Measurements from ENCODE around the gene TENM3. TPM values are rescaled to one million over a fixed set of nuclear protein-coding genes. Genes with fewer than 3 reads are reported as not detected.

Gene TENM3
- total and polyA plus RNA-seq, 10 of the 15 experiments (the other 5 are each of a cell fraction or from before 2014, with no cell fraction given), result 0.01 to 1.7 (median 0.08) TPM; not detected in 2

DNA sequence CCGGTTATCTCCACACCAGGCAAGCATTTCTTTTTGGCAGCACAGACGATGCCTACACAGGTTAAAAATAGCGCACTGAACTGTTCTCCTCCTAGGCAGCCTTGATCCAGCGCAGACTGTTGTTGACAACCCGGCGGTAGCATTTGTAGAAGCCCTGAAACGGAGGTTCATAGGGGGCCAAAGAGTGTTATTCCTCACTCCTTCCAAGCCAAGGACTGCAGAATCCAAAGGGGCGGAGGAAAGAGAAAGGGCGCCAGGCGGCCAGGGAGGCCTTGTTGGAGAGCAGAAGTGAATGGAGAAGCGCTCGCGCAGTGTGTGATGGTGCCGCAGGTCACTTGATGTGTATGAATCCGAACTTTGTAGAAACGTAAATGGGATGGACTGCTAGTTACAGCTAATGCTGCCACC lies 82.7 kb downstream of the TENM3 start:
- FAIRE-seq, result no peak
- Histone ChIP-seq H3K79me2 (ENCODE audit: control insufficient read depth, insufficient read depth, low read length) (no peaks in the 10 kb centered on the region), H3K4me3 (no peak overlapping the region), H3K36me3 (ENCODE audit: control insufficient read depth in 2 of 2, insufficient read depth in 2 of 2, low read length in 1 of 2) (no peaks in the 10 kb centered on the region), H3K27ac (ENCODE audit: control insufficient read depth, insufficient read depth) (no peak overlapping the region), H3K4me2 (ENCODE audit: control insufficient read depth, insufficient read depth) (no peak overlapping the region), H3K9ac (ENCODE audit: control insufficient read depth, insufficient read depth, low read length) (no peak overlapping the region), H3K4me1 (ENCODE audit: control insufficient read depth, insufficient read depth, low read length) (no peaks in the 10 kb centered on the region), H3K9me3 (replicated peaks; ENCODE audit: control insufficient read depth, insufficient read depth, low read length) (no peaks in the 10 kb centered on the region), H3K27me3 (replicated peaks in 1 of 2; ENCODE audit: control insufficient read depth in 2 of 2, insufficient read depth in 2 of 2, low read length in 1 of 2) (no peaks in the 10 kb centered on the region; a peak in 1 of 4 replicates), H2AFZ (ENCODE audit: control insufficient read depth, low read depth, low read length) (no peak overlapping the region), H4K20me1 (ENCODE audit: control insufficient read depth, insufficient read depth) (no peaks in the 10 kb centered on the region)
- in situ Hi-C loops (cut with MboI) (no loop called here), intact Hi-C loops (cut with micrococcal nuclease; ENCODE audit: unreplicated experiment) (no loop called here)
- ATAC-seq, result no peak
- DNase-seq (ENCODE audit: low read depth, low spot score), result no peak
- BruUV-seq (replicated peaks), result no TSS peak
- 33% methylated on average over 11 of the region's 16 CpGs for WGBS (ENCODE audit: insufficient coverage, insufficient replicate concordance, low lambda C conversion rate, missing lambda C conversion rate)
- no peak for TF ChIP-seq RUNX3 (IDR thresholded peaks at IDR 0.05; ENCODE audit: low read length)
- no peak for TF ChIP-seq ZNF24 (IDR thresholded peaks at IDR 0.05)
- TF ChIP-seq TCF7 (IDR thresholded peaks at IDR 0.05; ENCODE audit: borderline replicate concordance), result no peak
- TF ChIP-seq ZBTB40 (IDR thresholded peaks at IDR 0.05; ENCODE audit: borderline replicate concordance), result no peak
- no peak for TF ChIP-seq NFYA (IDR thresholded peaks at IDR 0.05; ENCODE audit: borderline replicate concordance, low read depth, low read length)
- TF ChIP-seq, protein P1, sequence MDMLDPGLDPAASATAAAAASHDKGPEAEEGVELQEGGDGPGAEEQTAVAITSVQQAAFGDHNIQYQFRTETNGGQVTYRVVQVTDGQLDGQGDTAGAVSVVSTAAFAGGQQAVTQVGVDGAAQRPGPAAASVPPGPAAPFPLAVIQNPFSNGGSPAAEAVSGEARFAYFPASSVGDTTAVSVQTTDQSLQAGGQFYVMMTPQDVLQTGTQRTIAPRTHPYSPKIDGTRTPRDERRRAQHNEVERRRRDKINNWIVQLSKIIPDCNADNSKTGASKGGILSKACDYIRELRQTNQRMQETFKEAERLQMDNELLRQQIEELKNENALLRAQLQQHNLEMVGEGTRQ (IDR thresholded peaks at IDR 0.05; ENCODE audit: borderline replicate concordance, low read depth, low read length), result no peak
- no peak for TF ChIP-seq ZNF217 (IDR thresholded peaks at IDR 0.05)
- no peak for TF ChIP-seq JUNB (IDR thresholded peaks at IDR 0.05)
- TF ChIP-seq RELA (IDR thresholded peaks at IDR 0.05; ENCODE audit: borderline replicate concordance, partially characterized antibody), result no peak
- TF ChIP-seq KDM1A (IDR thresholded peaks at IDR 0.05; ENCODE audit: borderline replicate concordance), result no peak
- no peak for TF ChIP-seq BMI1 (IDR thresholded peaks at IDR 0.05; ENCODE audit: borderline replicate concordance)
- no peak for TF ChIP-seq ZNF622 (IDR thresholded peaks at IDR 0.05)
- no peak for TF ChIP-seq RCOR1 (conservative IDR thresholded peaks at IDR 0.05; ENCODE audit: low read depth, low read length)
- no peak for TF ChIP-seq PML (IDR thresholded peaks at IDR 0.05; ENCODE audit: low read length)
- ChIA-PET CTCF (no interaction called here), RAD21 (ENCODE audit: unreplicated experiment) (no interaction called here), SMC1A (ENCODE audit: uncharacterized antibody, unreplicated experiment) (no interaction called here), POLR2A (no interaction called here)

Data from GM12878 (cell line).